HTR-8/SVneo (cell line): ENCODE results near the gene GPN2.
"Not testable (repeated sequence)": the region's sequence is repeated elsewhere in the genome, so short reads cannot be mapped to it uniquely, and the experiment has no call there.

ENCODE experiments used
- DNase-seq: peaks from one replicate; pipeline ENCODE4 v3.0.0; 2011; ENCODE audit warnings: low spot score, mixed read lengths; ENCODE audit not compliant: insufficient read length
- FAIRE-seq: peaks from 2 replicates; lab custom pipeline; 2011; peaks lifted over from hg19 to GRCh38; lab: Jason Lieb, UNC

Gene GPN2

DNA sequence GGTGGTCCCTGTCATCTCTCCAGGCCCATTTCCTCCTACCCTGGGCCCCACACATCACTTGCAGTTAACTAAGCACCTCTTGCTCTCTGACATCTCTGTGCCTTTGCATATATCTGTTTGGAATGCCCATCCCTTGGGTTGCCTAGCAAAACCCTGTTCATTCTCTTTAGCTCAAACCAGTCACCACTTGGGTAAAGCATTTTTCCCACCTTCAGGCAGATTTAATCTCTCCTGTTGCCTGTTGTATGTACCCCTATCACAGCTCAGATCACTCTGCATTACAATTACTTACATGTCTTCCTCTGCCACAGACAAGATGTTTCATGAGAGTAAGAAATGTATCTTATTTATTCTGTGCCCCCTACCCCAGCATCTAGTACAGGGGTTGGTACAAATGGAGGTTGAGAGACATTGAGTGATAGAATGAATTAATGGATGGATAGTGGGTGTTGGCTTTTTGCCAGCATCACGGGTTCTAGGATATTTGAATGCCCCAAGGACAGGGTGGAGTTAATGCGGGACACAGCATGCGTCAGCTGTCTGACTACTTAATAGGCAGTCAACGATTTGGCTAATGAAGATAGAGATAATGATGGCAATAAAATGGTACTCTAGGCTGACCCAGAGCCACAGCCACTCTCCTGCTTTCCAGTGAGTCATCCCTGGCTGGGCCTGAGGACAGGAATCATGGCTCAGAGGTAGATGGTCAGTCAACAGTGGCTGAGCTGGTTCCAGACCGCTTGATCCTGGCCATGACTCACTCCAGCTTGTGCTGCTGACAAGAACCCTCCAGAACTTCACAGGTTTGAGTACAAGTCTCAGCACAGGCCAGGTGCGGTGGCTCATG, 17.2 kb upstream of the GPN2 start:
- DNase-seq = peak; percentile 53

DNA sequence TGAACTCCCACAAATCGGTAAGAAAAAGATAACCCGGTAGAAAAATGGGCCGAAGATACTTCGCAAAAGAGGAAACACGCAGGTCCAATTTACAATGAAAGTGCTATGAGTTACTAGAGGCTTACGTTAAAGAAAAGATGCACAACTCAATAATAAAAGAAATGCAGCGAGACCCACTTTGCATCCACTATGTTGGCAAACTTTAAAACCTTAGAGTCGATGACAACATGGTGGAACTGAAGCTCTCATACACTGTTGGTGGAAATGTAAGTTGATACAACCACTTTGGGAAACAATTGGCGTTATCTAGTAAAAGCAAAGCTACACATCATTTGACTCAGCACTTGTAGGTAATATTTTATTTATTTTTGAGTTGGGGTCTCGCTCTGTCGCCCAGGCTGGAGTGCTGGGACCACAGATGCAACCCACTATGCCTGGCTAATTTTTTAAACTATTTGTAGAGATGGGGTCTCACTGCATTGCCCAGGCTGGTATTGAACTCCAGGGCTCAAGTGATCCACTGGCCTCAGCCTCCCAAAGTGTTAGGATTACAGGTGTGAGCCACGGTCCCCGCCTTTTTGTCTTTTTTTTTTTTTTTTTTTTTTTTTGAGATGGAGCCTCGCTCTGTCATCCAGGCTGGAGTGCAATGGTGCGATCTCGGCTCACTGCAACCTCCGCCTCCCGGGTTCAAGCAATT, 10.9 kb upstream of the GPN2 start:
- DNase-seq = no peak
- FAIRE-seq = no peak

More for the DNA sequence above, 17.2 kb upstream of the GPN2 start:
- FAIRE-seq = no peak

DNA sequence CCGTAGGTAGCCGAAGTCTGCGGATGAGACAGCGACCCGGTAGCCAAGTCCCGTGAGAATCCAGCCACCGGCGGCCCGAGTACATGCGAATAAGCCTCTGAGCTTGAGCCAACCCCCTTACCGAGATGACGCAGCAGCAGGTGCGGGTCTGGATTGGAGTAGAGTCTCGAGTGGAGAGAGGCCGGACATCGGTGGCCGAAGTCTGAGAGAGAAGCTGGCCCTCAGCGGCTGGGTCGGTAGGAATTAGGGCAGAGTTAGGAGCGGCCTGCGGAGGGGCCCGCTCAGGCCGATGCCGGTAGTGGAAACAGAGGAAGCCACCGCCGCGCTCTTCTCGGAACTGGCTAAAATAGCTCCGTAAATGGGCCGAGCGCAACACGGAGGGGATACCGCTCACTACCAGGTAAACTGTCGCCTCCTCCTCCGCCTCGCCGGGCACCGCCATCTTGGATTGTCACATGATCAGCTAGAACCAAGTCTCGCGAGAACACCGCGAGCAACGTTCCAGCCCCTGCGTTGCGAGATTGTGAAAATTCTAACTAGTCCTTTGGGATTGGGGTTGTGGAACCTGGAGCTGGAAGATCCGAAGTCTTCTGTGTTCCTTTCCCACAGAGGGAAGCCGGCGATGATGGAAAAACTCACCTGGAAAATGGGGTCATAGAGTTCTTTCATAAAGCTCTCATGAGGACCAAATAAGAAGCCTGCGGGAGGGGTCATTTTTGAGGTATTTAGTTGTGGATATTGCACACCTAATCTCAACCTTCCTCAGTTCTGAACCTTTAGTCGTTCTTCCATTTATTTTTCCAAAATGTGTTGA, 10.1 kb upstream of the GPN2 start, which contains the start of gene GPATCH3:
TSS of gene GPATCH3 (minus strand) at position 467 of the 814 bp plus-strand sequence. CDS start at position 442, 25 bp downstream.
- DNase-seq = peak; percentile 87
- FAIRE-seq = peak; percentile 78

DNA sequence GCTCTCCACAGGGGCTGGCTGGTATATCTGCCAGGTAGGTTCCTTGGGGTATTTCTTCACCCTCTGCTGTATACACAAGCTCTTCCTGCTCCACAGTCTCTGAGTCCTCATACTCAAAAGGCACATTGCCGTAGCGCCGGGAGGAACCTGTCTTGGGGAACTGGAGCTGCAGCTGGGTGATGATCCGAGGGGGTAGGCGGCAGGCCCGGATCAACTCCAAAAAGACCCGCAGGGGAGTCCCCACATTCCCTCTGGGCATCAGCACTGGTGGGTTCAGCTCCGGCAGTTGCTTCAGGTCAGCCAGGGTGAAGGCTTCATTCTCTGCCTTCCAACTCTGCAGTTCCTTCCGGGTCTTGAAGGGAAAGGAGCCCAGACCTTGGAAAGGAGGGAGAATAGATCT, 7.3 kb upstream of the GPN2 start:
- no peak for DNase-seq
- FAIRE-seq = no peak

DNA sequence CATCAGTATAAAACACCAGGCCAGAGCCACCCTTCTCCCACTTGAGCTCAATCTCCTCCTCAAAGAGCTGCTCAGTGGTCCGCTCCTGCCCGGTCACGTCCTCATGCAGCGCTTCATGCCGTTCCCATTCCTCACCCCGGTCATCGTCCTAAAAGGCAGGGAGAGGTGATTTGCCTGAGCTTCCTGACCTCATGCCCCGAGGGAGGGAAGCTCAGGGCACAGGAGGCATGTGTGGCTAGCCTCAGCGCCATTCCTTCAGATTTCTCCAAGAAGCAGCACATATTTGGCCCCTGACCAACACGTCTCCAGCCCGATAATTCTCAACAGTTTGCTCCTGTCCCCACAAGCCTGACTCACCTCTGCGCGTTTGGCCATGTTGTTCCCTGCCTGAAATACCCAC, 4.2 kb upstream of the GPN2 start:
- FAIRE-seq (no peak), DNase-seq (no peak)

DNA sequence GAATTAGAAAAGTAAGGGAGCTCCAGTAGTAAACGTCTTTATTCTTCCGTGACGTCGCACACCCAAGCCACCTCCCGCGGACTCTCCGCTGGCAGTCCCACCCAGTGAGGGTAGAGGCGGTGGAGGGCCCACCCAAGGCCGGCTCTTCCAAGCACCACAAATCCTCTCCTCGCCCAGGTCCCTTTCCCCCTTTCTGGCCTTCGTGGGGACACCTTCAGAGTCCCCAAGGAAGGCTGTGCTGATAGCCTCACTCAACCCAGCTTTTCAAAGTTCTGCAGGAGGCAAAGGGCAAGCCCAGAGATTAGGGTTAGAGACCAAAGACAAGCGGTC, 349 bp upstream of the GPN2 start:
- no peak for DNase-seq
- FAIRE-seq = no peak

DNA sequence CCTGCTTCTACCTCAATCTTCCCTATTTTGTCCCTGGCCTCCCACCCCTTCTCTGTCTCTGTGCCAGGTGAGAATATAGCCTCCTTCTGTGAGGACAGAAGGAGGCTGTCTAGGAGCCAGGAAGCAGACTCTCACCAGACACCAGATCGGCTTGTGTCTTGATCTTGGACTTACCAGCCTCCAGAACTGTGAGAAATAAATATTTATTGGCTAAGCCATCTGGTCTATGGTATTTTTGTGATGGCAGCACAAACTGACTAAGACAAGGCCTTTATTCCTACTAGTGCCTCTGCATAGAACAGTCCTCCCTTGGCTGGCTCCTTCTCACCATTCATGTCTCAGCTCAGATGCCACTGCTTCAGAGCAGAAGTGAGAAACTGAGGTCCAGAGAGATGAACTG, 1.9 kb downstream of the GPN2 start:
- no peak for FAIRE-seq
- no peak for DNase-seq

DNA sequence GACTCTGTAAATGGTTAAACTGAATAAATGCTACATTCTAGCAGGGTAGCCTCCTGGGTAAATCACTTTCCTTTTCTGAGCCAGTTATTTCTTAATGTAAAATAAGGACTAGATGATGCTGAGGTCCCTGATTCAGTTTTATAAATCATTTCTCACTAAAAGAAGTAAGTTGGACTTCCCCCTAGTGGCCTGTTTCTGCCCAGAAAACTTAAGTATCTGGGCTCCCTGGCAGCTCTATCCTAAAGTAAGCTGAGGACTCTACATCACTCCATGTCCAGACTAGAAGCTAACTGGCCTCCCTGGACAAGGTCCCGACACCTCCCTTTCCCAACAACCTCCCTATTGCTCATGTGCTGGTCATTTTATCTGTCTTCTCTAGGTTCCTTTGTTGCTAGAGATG, 3.0 kb downstream of the GPN2 start:
- FAIRE-seq (no peak), DNase-seq (no peak)

DNA sequence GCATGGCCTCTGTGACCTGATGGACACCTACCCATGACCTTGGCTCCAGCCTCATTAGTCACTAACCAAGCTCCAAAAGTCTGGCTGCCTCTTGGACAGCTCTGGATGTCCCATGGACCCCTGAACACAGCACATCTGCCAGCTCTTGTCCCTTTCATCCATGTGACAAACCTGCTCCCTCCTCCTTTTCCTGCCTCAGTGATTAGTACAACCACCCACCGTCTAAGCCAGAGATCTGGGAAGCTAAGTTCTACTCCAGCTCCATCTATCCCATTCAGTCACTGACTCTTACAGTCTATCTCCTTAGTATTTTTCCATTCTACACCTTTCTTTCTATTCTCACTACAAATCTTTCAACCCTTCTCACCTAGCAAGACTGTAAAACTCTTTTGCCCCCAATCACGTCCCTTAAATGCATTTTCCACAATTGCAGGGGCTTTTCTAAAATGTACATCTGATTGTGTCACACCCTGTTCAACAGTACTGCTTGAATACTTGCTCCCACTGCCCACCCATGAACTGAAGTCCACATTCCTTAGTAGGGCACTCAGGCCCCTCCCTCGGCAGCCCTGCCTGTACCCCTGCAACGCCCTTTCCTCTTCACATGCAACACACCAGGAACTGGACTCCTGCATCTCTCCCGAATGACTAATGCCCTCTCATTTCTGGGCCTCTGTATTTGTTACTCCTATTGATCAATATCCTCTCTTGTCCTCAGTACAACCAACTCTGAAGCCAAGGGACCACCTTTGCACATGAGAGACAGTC, 7.2 kb downstream of the GPN2 start:
- DNase-seq (no peak), FAIRE-seq (no peak)

DNA sequence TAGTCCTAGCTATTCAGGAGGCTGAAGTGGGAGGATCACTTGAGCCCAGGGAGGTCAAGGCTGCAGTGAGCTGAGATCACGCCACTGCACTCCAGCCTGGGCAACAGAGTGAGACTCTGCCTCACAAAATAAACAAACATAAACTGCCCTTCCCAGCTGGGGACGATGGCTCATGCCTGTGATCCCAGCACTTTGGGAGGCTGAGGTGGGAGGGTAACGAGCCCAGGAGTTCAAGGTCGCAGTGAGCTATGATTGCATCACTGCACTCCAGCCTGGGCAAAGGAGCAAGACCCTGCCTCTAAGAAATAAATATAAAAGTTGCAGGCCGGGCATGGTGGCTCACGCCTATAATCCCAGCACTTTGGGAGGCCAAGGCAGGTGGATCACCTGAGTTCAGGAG, 8.5 kb downstream of the GPN2 start:
- FAIRE-seq, DNase-seq: not testable (repeated sequence)

DNA sequence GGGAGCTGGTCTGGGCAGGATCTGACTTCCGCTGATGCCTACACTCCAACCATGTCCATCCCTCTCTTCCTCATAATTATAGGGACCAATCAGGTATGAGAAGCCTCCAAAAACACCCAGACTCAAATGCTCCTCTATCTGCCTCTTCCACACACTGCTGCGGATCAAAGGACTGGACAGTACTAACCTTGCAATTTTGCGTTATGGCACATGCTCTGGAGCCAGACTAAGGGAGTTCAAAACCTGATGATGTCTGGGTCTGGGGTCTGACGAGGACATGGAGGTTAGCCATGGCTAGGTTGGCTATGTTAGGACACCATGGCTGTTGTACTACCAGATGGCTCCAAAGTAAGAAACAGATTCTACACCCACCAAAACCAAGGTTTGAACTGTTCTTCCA, 10.3 kb downstream of the GPN2 start:
- no peak for FAIRE-seq

DNA sequence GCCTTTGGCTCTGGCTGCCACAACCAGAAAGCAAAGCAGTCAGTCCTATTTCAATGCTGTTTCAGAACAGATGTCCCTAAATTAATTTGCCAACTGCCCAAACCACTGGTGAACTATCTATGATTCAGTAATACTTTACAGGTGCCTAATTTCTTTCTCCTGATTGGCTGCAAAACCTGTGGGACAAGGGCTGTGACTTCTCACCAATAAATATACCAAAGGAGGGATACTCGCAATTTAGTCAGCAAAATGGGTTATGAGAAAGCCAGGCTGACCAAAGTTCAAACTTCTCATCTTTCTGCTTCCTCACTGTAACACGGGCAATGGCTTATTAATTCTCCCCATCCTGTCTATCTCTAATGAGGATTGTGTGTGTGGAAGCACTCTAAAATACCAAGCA, 12.8 kb downstream of the GPN2 start:
- FAIRE-seq = no peak

More for the DNA sequence above, 10.3 kb downstream of the GPN2 start:
- no peak for DNase-seq

DNA sequence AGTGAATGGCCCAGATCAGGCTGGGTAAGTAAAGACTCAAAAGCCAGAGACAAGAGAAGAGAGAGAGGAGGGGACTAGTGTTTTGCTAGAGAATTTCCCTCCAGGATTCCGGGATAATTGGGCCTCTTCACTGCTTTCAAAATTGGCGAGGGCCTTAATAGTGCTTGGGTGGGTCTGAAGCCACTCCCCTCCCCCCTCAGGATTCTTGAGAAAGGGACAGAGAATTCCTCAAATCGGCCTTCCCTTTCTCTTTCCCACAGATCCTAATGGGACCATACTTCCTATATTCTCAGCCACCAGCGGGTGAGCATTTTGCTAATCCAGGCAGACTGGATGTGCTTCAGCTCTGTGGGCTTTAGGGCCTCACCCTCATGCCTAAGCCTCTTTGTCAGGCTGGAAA, 15.2 kb downstream of the GPN2 start:
- DNase-seq (no peak), FAIRE-seq (no peak)

More for the DNA sequence above, 12.8 kb downstream of the GPN2 start:
- DNase-seq = no peak

DNA sequence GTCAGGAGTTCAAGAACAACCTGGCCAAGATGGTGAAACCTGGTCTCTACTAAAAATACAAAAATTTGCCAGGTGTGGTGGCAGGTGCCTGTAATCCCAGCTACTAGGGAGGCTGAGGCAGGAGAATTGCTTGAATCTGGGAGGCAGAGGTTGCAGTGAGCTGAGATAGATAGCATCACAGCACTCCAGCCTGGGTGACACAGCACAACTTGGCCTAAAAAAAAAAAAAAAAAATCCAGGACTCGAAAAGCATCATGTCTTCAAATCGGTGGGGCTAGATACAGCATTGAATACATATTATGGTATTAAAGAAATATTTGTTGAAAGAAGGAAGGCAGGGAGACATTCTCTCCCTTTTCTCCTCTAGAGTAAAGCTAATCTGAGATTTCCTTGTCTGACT, 17.0 kb downstream of the GPN2 start:
- not testable (repeated sequence) for DNase-seq, FAIRE-seq

DNA sequence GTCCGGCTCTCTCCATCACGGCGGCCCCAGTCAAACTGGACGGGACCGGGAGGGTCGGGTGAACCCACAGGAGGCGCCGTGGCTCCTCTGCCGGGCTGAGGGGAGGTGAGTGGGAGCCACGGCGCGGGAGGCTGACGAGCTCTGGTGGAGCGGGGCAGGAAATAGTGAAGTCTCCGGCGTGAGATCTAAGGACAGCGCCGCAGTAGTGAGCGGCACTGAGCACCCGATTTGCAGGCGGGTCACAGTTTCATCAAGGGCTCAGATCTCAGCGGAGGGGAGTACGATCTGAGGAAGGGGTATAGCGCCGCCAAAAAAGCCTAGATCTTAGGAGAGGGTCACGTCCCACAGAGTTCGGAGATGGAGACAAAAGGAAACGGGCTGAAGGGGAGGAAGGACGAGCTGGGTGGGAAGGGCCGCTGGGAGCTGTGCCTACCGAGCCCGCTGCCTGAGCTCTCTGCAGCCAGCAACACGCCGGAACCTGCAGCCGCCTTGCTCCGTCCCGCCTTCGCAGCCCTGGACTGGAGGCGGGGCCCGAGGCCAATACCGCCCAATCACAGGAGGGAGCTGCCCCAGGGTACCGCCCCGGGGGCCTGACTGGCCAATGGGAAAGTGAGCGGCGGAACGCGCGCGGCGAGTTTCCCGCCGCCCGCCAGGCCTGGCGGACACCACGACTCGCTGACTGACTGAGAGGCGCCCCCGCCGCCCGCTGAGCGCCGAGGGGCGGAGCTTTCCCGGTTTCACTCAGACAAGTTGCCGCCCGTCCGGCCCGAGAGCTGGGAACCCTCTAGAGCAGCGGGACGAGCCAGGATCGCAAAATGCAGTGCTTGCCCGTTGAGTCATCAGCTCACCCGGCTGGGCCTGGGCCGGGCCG, 25.2 kb downstream of the GPN2 start:
- FAIRE-seq (peak; percentile 83), DNase-seq (peak; percentile 89)

DNA sequence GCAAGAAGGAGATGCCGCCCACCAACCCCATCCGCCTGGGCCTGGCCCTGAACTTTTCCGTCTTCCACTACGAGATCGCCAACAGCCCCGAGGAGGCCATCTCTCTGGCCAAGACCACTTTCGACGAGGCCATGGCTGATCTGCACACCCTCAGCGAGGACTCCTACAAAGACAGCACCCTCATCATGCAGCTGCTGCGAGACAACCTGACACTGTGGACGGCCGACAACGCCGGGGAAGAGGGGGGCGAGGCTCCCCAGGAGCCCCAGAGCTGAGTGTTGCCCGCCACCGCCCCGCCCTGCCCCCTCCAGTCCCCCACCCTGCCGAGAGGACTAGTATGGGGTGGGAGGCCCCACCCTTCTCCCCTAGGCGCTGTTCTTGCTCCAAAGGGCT, 26.4 kb downstream of the GPN2 start:
- no peak for DNase-seq
- no peak for FAIRE-seq

DNA sequence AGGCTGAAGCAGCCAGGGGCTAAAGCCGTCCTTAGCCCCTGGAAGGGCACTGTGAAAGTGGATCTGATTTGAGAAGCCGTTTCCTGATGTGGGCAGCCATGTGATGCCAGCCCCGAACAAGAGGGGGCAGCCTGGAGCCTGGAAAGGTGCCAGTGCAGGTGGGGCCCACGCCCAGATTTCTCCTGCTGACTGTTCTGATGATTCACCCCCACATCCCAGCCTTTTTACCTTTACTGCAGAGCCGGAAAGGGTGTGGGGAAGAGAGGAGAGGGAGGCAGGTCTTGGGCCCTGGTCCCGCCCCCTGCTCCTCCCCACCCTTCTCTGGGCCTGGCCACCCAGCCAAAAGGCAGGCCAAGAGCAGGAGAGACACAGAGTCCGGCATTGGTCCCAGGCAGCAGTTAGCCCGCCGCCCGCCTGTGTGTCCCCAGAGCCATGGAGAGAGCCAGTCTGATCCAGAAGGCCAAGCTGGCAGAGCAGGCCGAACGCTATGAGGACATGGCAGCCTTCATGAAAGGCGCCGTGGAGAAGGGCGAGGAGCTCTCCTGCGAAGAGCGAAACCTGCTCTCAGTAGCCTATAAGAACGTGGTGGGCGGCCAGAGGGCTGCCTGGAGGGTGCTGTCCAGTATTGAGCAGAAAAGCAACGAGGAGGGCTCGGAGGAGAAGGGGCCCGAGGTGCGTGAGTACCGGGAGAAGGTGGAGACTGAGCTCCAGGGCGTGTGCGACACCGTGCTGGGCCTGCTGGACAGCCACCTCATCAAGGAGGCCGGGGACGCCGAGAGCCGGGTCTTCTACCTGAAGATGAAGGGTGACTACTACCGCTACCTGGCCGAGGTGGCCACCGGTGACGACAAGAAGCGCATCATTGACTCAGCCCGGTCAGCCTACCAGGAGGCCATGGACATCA, 27.1 kb downstream of the GPN2 start, which contains the start of gene SFN:
TSS of gene SFN (plus strand) at position 369 of the 904 bp plus-strand sequence. CDS start at position 433, 64 bp downstream.
- FAIRE-seq (no peak), DNase-seq (no peak)

DNA sequence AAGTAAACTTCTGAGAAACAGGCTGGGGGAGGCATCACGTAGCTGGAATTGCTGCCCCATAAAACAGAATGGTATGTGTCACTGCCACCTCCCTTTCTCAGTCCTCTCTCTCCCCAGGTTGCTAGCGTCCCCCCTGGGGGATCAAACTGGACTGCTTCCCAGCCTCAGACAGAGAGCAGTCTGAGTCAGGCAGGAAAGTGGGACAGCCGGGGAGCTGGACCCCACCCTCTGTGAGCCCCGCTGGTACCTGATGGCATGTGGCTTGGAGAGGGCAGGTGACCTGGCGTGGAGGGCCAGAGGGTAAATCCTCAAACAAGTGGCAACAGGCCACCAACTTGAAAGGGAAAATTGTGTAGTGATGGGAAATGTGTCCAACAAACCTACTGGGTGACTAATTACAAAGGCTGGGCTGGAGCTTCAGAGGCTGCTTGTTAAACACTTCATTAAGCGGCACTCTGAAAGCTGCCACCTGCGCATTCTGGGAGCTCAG, 28.1 kb downstream of the GPN2 start:
- no peak for FAIRE-seq

More for the DNA sequence above, 28.1 kb downstream of the GPN2 start:
- no peak for DNase-seq
